SK-N-SH (cell line): ENCODE measurements around the gene ZIC2.

Source experiments
- EP300 ChIP-seq, 2 experiments: IDR thresholded peaks; 2 replicates each; pipeline versions ENCODE4 v1.4.0 to v1.6.1; 2012; ENCODE audit warnings: borderline replicate concordance in 1 of 2, low read depth in 1 of 2, low read length in 1 of 2
- FOSL2 ChIP-seq: IDR thresholded peaks from 2 replicates; pipeline ENCODE4 v1.4.0; 2012; ENCODE audit warnings: low read depth, mild to moderate bottlenecking, moderate library complexity, borderline replicate concordance
- GABPA ChIP-seq: IDR thresholded peaks from 2 replicates; pipeline ENCODE4 v1.4.0; 2012; ENCODE audit warnings: low read depth, mild to moderate bottlenecking
- JUND ChIP-seq: IDR thresholded peaks from 2 replicates; pipeline ENCODE4 v1.4.0; 2012
- MEF2A ChIP-seq: IDR thresholded peaks from 2 replicates; pipeline ENCODE4 v1.4.0; 2012; ENCODE audit warnings: low read depth, borderline replicate concordance
- RFX5 ChIP-seq: IDR thresholded peaks from 2 replicates; pipeline ENCODE4 v1.6.1; 2012; ENCODE audit warnings: mild to moderate bottlenecking, improper control_type of control experiment, low read length
- RXRA ChIP-seq: IDR thresholded peaks from 2 replicates; pipeline ENCODE4 v1.4.0; 2012; ENCODE audit warnings: low read depth, mild to moderate bottlenecking, borderline replicate concordance
- TF ChIP-seq, protein P1 (sequence below): fragments of 200-600 bp; sonication (generic); IDR thresholded peaks from 2 replicates; pipeline ENCODE4 v1.6.1; 2017; ENCODE audit warnings: antibody characterized with exemption, mild to moderate bottlenecking, moderate library complexity
- TF ChIP-seq, protein P2 (sequence below): IDR thresholded peaks from 2 replicates; pipeline ENCODE4 v1.6.1; 2012; ENCODE audit warnings: mild to moderate bottlenecking, low read depth, low read length, moderate library complexity
- TF ChIP-seq, protein P3 (sequence below): fragments of 150-350 bp; IDR thresholded peaks from 2 replicates; pipeline ENCODE4 v1.6.1; 2017; ENCODE audit warnings: antibody characterized with exemption, low read length, low read depth, borderline replicate concordance
- TF ChIP-seq, protein P4 (sequence below): IDR thresholded peaks from 2 replicates; pipeline ENCODE4 v1.4.0; 2012; ENCODE audit warnings: low read depth, borderline replicate concordance

DNA sequence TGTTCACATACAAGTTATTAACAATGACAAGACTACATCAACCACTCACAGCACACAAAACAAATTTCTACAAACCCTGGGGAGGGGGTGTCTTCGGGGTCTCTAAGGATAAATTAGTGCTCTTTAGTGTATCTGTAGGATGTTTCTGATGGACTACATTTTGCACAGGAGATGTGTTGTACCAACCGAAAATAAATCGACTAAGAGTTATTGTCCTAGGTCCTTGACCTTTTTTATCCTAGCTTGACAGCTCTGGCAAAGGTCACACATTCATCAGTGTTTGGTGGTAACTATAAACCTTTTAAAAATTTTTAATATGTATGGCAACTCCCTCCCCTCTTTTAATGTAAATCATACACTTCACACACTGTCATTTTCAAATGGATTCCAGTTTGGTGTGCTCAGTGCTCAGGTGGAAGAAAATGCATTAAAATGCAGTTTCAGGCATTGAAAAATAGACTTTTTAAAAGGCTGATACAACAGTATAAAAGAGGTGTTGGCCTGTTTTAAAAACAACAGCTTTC lies 17.7 kb upstream of the ZIC2 start:
- no peak for TF ChIP-seq EP300 (IDR thresholded peaks at IDR 0.05; ENCODE audit: borderline replicate concordance in 1 of 2, low read depth in 1 of 2, low read length in 1 of 2)
- TF ChIP-seq, protein P1, sequence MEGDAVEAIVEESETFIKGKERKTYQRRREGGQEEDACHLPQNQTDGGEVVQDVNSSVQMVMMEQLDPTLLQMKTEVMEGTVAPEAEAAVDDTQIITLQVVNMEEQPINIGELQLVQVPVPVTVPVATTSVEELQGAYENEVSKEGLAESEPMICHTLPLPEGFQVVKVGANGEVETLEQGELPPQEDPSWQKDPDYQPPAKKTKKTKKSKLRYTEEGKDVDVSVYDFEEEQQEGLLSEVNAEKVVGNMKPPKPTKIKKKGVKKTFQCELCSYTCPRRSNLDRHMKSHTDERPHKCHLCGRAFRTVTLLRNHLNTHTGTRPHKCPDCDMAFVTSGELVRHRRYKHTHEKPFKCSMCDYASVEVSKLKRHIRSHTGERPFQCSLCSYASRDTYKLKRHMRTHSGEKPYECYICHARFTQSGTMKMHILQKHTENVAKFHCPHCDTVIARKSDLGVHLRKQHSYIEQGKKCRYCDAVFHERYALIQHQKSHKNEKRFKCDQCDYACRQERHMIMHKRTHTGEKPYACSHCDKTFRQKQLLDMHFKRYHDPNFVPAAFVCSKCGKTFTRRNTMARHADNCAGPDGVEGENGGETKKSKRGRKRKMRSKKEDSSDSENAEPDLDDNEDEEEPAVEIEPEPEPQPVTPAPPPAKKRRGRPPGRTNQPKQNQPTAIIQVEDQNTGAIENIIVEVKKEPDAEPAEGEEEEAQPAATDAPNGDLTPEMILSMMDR: no peak
- no peak for TF ChIP-seq JUND
- TF ChIP-seq, protein P2, sequence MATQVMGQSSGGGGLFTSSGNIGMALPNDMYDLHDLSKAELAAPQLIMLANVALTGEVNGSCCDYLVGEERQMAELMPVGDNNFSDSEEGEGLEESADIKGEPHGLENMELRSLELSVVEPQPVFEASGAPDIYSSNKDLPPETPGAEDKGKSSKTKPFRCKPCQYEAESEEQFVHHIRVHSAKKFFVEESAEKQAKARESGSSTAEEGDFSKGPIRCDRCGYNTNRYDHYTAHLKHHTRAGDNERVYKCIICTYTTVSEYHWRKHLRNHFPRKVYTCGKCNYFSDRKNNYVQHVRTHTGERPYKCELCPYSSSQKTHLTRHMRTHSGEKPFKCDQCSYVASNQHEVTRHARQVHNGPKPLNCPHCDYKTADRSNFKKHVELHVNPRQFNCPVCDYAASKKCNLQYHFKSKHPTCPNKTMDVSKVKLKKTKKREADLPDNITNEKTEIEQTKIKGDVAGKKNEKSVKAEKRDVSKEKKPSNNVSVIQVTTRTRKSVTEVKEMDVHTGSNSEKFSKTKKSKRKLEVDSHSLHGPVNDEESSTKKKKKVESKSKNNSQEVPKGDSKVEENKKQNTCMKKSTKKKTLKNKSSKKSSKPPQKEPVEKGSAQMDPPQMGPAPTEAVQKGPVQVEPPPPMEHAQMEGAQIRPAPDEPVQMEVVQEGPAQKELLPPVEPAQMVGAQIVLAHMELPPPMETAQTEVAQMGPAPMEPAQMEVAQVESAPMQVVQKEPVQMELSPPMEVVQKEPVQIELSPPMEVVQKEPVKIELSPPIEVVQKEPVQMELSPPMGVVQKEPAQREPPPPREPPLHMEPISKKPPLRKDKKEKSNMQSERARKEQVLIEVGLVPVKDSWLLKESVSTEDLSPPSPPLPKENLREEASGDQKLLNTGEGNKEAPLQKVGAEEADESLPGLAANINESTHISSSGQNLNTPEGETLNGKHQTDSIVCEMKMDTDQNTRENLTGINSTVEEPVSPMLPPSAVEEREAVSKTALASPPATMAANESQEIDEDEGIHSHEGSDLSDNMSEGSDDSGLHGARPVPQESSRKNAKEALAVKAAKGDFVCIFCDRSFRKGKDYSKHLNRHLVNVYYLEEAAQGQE: no peak
- TF ChIP-seq, protein P3, sequence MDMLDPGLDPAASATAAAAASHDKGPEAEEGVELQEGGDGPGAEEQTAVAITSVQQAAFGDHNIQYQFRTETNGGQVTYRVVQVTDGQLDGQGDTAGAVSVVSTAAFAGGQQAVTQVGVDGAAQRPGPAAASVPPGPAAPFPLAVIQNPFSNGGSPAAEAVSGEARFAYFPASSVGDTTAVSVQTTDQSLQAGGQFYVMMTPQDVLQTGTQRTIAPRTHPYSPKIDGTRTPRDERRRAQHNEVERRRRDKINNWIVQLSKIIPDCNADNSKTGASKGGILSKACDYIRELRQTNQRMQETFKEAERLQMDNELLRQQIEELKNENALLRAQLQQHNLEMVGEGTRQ: no peak
- TF ChIP-seq RXRA: no peak
- no peak for TF ChIP-seq GABPA
- TF ChIP-seq, protein P4, sequence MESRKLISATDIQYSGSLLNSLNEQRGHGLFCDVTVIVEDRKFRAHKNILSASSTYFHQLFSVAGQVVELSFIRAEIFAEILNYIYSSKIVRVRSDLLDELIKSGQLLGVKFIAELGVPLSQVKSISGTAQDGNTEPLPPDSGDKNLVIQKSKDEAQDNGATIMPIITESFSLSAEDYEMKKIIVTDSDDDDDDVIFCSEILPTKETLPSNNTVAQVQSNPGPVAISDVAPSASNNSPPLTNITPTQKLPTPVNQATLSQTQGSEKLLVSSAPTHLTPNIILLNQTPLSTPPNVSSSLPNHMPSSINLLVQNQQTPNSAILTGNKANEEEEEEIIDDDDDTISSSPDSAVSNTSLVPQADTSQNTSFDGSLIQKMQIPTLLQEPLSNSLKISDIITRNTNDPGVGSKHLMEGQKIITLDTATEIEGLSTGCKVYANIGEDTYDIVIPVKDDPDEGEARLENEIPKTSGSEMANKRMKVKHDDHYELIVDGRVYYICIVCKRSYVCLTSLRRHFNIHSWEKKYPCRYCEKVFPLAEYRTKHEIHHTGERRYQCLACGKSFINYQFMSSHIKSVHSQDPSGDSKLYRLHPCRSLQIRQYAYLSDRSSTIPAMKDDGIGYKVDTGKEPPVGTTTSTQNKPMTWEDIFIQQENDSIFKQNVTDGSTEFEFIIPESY: no peak
- TF ChIP-seq MEF2A: no peak
- no peak for TF ChIP-seq RFX5
- TF ChIP-seq FOSL2: no peak
